ENCODE results near the gene PNPLA7. TPM values are rescaled to one million over a fixed set of nuclear protein-coding genes. Genes with fewer than 3 reads are reported as not detected.

Gene PNPLA7
- total RNA-seq, 1 donor from 2014 or later = 3.6 TPM

DNA sequence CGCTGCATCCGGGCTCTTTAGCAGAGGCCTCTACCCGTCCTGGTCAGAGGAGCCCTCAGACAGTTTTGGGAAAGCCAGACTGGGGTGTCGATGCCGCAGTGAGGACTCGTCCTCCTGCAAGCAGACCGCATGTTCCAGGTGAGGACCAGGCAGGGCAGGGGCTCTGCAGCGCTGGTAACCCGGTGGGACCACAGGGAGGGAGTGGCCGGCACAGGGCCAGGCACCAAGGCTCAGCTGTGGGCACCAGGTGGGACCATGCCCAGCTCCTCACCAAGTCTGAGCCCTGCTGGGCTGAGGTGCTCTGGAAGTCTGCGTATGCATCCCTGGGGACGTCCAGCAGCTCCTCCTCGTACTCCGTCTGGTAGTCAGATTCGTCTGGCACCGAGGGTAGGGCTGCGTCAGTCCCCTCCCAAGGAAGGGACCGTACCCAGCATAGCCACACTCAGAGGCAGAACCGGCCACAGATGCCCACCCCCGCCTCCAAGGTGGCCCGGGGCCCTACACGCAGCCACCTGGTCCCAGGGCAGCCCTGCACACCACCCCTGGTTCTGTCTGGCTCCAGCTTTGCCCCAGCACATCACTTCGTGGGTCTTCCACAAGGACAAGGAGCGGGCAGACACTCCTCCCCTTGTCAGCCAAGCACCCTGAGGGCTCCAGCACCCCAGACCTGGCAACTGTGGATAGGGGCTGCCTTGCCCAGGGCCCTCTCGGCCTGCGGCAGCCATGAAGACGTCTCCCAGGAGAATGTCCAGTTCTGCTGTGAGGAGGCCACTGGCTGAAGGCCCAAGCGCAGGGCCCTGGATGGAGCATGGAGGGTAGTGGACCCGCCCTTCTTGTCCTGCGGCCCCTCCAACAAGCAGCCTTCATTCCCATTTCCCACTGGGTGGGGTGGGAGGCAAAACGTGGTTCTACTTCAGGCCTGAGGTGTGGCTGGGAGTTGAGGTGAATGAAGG, 89.6 kb downstream of the PNPLA7 start:
- Mint-ChIP-seq H3K27me3 (ENCODE audit: low read depth) (no peaks in the 10 kb centered on the region), H3K36me3 (ENCODE audit: low read depth) (peaks cover 1% of the 10 kb centered on the region), H3K4me3 (ENCODE audit: unreplicated experiment) (no peak overlapping the region), H3K27ac (ENCODE audit: unreplicated experiment) (no peak overlapping the region), H3K9me3 (ENCODE audit: low read depth) (no peaks in the 10 kb centered on the region), H3K4me1 (ENCODE audit: low read depth) (peaks cover 23% of the 10 kb centered on the region)
- TF ChIP-seq, protein P1, sequence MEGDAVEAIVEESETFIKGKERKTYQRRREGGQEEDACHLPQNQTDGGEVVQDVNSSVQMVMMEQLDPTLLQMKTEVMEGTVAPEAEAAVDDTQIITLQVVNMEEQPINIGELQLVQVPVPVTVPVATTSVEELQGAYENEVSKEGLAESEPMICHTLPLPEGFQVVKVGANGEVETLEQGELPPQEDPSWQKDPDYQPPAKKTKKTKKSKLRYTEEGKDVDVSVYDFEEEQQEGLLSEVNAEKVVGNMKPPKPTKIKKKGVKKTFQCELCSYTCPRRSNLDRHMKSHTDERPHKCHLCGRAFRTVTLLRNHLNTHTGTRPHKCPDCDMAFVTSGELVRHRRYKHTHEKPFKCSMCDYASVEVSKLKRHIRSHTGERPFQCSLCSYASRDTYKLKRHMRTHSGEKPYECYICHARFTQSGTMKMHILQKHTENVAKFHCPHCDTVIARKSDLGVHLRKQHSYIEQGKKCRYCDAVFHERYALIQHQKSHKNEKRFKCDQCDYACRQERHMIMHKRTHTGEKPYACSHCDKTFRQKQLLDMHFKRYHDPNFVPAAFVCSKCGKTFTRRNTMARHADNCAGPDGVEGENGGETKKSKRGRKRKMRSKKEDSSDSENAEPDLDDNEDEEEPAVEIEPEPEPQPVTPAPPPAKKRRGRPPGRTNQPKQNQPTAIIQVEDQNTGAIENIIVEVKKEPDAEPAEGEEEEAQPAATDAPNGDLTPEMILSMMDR (IDR thresholded peaks at IDR 0.05) = no peak
- DNase-seq (ENCODE audit: low spot score) = no peak

DNA sequence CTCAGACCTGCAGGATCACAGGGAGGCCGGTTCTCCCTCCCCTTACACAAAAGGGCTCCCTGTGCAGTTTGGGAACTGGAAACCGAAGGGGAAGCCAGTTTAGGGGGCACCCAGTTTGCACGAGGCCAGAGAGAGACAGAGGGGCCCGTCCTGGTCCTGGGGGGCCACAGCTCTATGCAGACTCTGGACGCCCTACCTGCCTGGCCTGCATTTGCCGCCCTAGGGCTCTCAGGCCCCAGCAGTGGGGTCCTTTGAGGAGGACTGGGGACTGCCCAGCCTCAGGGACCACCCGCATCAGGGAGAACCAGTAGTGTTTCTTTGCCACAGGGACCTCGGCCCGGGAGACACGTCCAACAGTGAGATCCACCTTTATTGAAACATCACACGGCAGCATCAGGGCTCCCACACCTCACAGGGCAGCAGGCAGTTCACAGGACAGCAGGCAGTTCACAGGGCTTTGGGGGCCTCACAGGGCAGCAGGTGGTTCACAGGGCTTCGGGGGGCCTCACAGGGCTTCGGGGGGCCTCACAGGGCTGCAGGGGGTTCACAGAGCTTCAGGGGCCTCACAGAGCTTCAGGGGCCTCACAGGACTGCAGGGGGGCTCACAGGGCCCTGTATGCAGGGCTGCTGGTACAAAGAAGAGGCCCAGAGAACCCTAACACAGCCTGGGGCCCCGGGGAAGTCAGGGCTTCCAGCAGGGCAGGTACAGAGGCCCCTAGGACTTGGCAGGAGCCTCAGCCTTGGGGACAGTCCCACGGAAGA, 90.4 kb downstream of the PNPLA7 start:
- Mint-ChIP-seq H3K27ac (ENCODE audit: unreplicated experiment) (no peak overlapping the region), H3K9me3 (ENCODE audit: low read depth) (no peaks in the 10 kb centered on the region), H3K27me3 (ENCODE audit: low read depth) (no peaks in the 10 kb centered on the region), H3K36me3 (ENCODE audit: low read depth) (peaks cover 2% of the 10 kb centered on the region), H3K4me1 (ENCODE audit: low read depth) (peaks cover 31% of the 10 kb centered on the region), H3K4me3 (ENCODE audit: unreplicated experiment) (peak overlapping the region; percentile 40)
- TF ChIP-seq, protein P1 (IDR thresholded peaks at IDR 0.05) = no peak
- no peak for DNase-seq (ENCODE audit: low spot score)

DNA sequence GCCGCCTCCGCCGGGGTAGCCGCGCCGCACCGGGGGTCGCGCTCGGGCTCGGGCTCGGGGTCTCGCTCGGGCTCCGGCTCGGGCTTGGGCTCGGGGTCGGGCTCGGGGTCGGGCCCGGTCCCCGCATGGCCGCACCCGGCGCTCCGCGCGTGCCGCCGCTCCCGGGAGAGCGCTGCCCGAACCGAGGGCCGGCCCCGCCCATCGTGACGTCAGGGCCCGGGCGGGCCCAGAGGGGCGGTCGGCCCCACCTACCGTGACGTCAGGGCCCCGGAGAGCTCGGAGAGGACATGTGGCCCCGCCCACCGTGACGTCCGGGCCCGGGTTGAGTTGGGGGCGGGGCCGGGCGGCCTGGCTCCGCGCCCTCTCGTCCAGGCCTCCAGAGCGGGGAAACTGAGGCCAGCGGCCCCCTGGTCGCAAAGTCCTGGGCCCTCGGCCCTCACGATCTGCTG, 91.0 kb downstream of the PNPLA7 start, which contains the start of gene NSMF:
TSS of gene NSMF (minus strand) at position 183 of the 449 bp plus-strand sequence. CDS start 232 bp downstream, outside the sequence.
- Mint-ChIP-seq H3K4me1 (ENCODE audit: low read depth) (peaks cover 36% of the 10 kb centered on the region), H3K27me3 (ENCODE audit: low read depth) (no peaks in the 10 kb centered on the region), H3K9me3 (ENCODE audit: low read depth) (no peaks in the 10 kb centered on the region), H3K36me3 (ENCODE audit: low read depth) (peaks cover 3% of the 10 kb centered on the region), H3K4me3 (ENCODE audit: unreplicated experiment) (peak within 1 kb of the TSS; percentile 59), H3K27ac (ENCODE audit: unreplicated experiment) (no peak within 1 kb of the TSS)
- peak; percentile 97 for DNase-seq (ENCODE audit: low spot score)
- TF ChIP-seq, protein P1 (IDR thresholded peaks at IDR 0.05) = no peak

DNA sequence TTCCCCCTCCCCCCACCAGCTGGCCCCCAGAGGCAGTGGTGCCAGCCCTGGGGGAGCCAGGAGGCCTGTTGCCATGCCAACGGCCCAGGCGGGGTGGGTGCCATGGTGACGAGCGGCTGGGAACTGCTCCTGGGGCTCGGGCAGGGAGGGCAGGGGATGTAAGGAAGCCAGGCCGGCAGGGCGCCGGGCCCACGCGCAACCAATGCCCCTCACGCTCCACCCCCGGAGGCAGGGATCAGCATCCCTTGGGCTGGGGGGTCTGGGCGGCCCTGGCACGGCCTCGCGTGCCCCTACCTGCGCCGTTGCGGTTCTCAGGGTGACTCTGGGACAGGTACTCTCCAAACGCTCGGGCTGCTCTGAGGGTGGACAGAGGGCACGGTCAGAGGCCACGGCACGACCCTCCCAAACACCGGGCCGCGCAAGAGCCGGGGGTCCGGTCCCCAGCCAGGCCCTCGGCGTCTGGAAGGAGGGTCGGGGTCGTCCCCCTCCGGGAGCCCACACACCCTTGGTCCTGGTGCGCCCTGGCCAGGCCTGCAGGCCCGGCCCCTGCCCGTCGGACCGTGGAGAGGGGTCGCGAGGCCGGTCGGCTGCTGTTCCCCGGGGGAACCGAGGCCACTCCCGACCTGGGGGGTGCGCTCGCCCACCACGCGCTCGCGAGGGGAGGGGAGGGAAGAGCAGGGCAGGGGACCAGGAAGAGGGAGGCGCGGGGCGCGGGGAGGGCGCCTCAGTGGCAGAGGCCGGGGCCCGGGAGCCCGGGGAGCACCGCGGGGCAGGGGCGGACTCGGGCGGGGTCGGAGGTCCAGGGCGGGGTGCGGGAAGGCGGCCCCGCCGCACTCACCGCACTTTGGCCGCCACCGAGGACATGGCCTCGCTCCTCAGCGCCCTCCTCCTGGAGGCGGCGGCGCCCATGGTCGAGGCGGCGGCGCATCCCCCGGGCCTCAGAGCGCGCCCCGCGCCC, 91.7 kb downstream of the PNPLA7 start:
- Mint-ChIP-seq H3K27me3 (ENCODE audit: low read depth) (no peaks in the 10 kb centered on the region), H3K27ac (ENCODE audit: unreplicated experiment) (no peak overlapping the region), H3K36me3 (ENCODE audit: low read depth) (peaks cover 3% of the 10 kb centered on the region), H3K4me3 (ENCODE audit: unreplicated experiment) (peak overlapping the region; percentile 59), H3K9me3 (ENCODE audit: low read depth) (no peaks in the 10 kb centered on the region), H3K4me1 (ENCODE audit: low read depth) (peaks cover 36% of the 10 kb centered on the region)
- TF ChIP-seq, protein P1 (IDR thresholded peaks at IDR 0.05) = peak; percentile 25
- no peak for DNase-seq (ENCODE audit: low spot score)
